HTERT RPE-1 (cell line): ENCODE data around the gene PPIP5K1.
"Not testable (repeated sequence)": the region's sequence is repeated elsewhere in the genome, so short reads cannot be mapped to it uniquely, and the experiment has no call there.

Experiments used
- in situ Hi-C: fragments of 300-500 bp; cut with MboI; formaldehyde crosslinking; loops from 4 replicates; pipeline ENCODE4 v1.14.3; 2020; ENCODE audit warnings: low sequenced_read_pairs

Gene PPIP5K1

DNA sequence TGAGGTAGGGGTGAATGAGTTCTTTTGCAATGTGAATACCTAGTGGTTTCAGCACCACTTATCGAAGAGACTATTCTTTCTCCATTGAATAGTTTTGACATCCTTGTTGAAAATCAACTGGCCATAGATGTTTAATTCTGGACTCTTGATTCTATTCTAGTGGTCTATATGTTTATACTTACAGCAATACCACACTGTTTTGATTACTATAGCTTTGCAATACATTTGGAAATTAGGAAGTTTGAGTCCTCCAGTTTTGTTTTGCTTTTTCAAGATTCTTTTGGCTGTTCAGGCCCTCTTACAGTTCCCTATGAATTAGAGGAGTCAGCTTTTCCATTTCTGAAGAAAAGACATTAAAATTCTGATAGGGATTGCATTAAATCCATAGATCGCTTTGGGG, 42.5 kb downstream of the PPIP5K1 start:
- in situ Hi-C loops = no loop called here

GRCh38 chr15:43545426-43545825, 44.6 kb downstream of the PPIP5K1 start:
- in situ Hi-C loops = no loop called here

DNA sequence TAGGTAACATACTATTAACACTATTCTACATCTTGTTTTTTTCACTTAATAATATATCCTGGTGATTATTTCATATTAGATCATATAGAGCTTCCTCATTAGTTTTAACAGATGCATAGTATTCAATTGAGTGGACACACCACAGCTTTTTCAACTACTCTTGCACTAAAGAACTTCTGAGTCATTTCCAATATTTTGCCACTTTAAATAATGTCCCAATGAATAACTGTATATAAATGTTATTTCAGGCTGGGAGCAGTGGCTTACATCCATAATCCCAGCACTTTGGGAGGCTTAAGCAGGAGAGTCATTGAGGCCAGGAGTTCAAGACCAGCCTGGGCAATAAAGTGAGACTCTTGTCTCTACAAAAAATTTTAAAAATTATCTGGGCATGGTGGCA, 45.7 kb downstream of the PPIP5K1 start:
- in situ Hi-C loops = no loop called here

- in situ Hi-C loops = no loop called here
Measured at GRCh38 chr15:43541785-43542184, 48.2 kb downstream of the PPIP5K1 start.

- in situ Hi-C loops = no loop called here
Measured at GRCh38 chr15:43538091-43538490, 51.9 kb downstream of the PPIP5K1 start.

GRCh38 chr15:43534897-43535296, 55.1 kb downstream of the PPIP5K1 start:
- in situ Hi-C loops = no loop called here

GRCh38 chr15:43532826-43533225, 57.2 kb downstream of the PPIP5K1 start:
- in situ Hi-C loops = not testable (repeated sequence)

DNA sequence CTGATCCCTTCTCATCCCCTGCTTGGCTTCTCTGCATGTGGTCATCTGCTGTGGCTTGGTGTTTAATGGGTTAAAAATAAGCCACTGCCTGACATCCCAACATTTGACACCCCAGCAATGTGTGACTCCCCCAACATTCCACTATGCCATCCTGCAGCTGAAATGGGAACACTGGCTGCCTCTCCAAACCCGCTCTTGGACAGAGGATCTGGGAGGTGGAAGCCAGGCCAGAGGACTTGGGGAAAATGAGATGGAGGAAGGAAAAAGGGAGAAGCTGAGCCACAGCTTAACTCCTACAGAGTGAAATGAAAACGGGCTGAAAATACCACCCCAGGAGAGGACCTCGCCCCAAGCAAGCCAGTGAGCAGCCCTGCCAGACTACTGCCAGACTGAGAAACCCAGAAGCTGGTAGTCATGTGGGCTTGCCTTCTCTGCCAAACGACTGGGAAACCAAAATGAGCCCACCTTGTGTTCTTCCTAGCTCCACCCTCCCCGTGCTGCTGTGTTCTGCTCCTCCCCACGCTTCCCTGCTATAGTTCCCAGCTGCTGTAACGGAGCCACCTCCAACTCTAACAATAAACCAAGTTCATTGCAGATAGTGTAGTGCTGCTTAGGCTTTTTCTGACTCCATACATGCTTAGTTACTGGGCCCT, 58.9 kb downstream of the PPIP5K1 start:
- in situ Hi-C loops = no loop called here

DNA sequence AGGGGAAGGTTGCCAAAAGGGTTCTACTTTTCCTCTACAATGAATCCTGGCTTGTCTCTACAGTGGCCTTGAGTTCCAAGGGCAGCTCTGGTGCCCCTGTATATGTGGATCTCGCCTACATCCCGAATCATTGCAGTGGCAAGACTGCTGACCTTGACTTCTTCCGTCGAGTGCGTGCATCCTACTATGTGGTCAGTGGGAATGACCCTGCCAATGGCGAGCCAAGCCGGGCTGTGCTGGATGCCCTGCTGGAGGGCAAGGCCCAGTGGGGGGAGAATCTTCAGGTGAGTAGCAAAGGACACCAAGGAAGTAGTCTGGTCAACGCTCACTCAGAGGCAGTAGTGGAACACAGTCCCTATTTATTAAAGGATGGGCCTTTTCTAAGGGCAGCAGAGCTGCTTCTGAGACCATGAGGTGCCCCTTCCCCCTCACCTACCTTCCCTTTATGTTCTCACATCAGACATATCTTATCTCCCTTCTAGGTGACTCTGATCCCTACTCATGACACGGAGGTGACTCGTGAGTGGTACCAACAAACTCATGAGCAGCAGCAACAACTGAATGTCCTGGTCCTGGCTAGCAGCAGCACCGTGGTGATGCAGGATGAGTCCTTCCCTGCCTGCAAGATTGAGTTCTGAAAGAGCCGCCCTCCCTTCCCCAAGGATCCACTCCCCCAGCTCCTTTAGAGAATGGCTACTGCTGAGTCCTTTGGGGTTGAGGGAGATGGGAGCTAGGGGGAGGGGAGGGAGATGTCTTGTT, 60.2 kb downstream of the PPIP5K1 start:
- in situ Hi-C loops = no loop called here

GRCh38 chr15:43529141-43529540, 60.9 kb downstream of the PPIP5K1 start:
- in situ Hi-C loops = no loop called here

- in situ Hi-C loops = no loop called here
Measured at GRCh38 chr15:43528542-43529007, 61.4 kb downstream of the PPIP5K1 start.

- in situ Hi-C loops = no loop called here
Measured at GRCh38 chr15:43527802-43528541, 62.0 kb downstream of the PPIP5K1 start.

DNA sequence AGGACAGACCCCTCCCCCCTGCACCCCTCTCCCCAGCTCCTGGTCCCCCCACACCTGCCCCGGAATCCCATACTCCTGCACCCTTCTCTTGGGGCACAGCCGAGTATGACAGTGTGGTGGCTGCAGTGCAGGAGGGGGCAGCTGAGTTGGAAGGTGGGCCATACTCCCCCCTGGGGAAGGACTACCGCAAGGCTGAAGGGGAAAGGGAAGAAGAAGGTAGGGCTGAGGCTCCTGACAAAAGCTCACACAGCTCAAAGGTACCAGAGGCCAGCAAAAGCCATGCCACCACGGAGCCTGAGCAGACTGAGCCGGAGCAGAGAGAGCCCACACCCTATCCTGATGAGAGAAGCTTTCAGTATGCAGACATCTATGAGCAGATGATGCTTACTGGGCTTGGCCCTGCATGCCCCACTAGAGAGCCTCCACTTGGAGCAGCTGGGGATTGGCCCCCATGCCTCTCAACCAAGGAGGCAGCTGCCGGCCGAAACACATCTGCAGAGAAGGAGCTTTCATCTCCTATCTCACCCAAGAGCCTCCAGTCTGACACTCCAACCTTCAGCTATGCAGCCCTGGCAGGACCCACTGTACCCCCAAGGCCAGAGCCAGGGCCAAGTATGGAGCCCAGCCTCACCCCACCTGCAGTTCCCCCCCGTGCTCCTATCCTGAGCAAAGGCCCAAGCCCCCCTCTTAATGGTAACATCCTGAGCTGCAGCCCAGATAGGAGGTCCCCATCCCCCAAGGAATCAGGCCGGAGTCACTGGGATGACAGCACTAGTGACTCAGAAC, 62.8 kb downstream of the PPIP5K1 start:
- in situ Hi-C loops = no loop called here

- in situ Hi-C loops = no loop called here
Measured at GRCh38 chr15:43526261-43526930, 63.6 kb downstream of the PPIP5K1 start.

GRCh38 chr15:43525131-43525530, 64.9 kb downstream of the PPIP5K1 start:
- in situ Hi-C loops = no loop called here

- in situ Hi-C loops = no loop called here
Measured at GRCh38 chr15:43524254-43524845, 65.7 kb downstream of the PPIP5K1 start.

DNA sequence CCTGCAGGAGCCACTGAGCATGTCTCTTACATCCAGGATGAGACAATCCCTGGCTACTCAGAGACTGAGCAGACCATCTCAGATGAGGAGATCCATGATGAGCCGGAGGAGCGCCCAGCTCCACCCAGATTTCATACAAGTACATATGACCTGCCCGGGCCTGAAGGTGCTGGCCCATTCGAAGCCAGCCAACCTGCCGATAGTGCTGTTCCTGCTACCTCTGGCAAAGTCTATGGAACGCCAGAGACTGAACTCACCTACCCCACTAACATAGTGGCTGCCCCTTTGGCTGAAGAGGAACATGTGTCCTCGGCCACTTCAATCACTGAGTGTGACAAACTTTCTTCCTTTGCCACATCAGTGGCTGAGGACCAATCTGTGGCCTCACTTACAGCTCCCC, 66.4 kb downstream of the PPIP5K1 start:
- in situ Hi-C loops = no loop called here

GRCh38 chr15:43522247-43522646, 67.8 kb downstream of the PPIP5K1 start:
- in situ Hi-C loops = no loop called here

- in situ Hi-C loops = no loop called here
Measured at GRCh38 chr15:43521419-43521818, 68.6 kb downstream of the PPIP5K1 start.

GRCh38 chr15:43520138-43520537, 69.9 kb downstream of the PPIP5K1 start:
- in situ Hi-C loops = no loop called here
